IMR-90 (cell line): ENCODE data around the gene VPS18.

Experiments used
- BHLHE40 ChIP-seq: fragments of 150-350 bp; IDR thresholded peaks from 2 replicates; pipeline ENCODE4 v1.6.1; 2016; ENCODE audit warnings: mild to moderate bottlenecking, low read depth, low read length
- CEBPB ChIP-seq: IDR thresholded peaks from 2 replicates; pipeline ENCODE4 v1.6.1; 2012; ENCODE audit warnings: low read depth, low read length, improper control_type of control experiment
- ELK1 ChIP-seq: fragments of 150-350 bp; IDR thresholded peaks from 2 replicates; pipeline ENCODE4 v1.6.1; 2016; ENCODE audit warnings: low read depth, mild to moderate bottlenecking, low read length, moderate library complexity, borderline replicate concordance
- MAZ ChIP-seq: IDR thresholded peaks from 2 replicates; pipeline ENCODE4 v1.6.1; 2012; ENCODE audit warnings: low read depth, mild to moderate bottlenecking, low read length, improper control_type of control experiment, moderate library complexity, borderline replicate concordance
- MXI1 ChIP-seq: IDR thresholded peaks from 2 replicates; pipeline ENCODE4 v1.6.1; 2012; ENCODE audit warnings: low read depth, mild to moderate bottlenecking, low read length, moderate library complexity, borderline replicate concordance
- POLR2A ChIP-seq: IDR thresholded peaks from 2 replicates; pipeline ENCODE4 v1.6.1; 2012; ENCODE audit warnings: mild to moderate bottlenecking, low read depth, low read length
- RAD21 ChIP-seq: IDR thresholded peaks from 2 replicates; pipeline ENCODE4 v1.6.1; 2012; ENCODE audit warnings: low read length, improper control_type of control experiment
- RCOR1 ChIP-seq: IDR thresholded peaks from 2 replicates; pipeline ENCODE4 v1.6.1; 2012; ENCODE audit warnings: mild to moderate bottlenecking, low read length, improper control_type of control experiment; ENCODE audit not compliant: insufficient replicate concordance
- USF2 ChIP-seq: fragments of 150-350 bp; IDR thresholded peaks from 2 replicates; pipeline ENCODE4 v1.6.1; 2017; ENCODE audit warnings: mild to moderate bottlenecking, antibody characterized with exemption, low read length, low read depth
- TF ChIP-seq, protein P1 (sequence below): conservative IDR thresholded peaks from 2 replicates; pipeline ENCODE4 v1.5.1; 2012; ENCODE audit warnings: mild to moderate bottlenecking, low read depth, low read length, improper control_type of control experiment

GRCh38 chr15:40904552-40905201, 10.4 kb downstream of the VPS18 start:
- TF ChIP-seq, protein P1, sequence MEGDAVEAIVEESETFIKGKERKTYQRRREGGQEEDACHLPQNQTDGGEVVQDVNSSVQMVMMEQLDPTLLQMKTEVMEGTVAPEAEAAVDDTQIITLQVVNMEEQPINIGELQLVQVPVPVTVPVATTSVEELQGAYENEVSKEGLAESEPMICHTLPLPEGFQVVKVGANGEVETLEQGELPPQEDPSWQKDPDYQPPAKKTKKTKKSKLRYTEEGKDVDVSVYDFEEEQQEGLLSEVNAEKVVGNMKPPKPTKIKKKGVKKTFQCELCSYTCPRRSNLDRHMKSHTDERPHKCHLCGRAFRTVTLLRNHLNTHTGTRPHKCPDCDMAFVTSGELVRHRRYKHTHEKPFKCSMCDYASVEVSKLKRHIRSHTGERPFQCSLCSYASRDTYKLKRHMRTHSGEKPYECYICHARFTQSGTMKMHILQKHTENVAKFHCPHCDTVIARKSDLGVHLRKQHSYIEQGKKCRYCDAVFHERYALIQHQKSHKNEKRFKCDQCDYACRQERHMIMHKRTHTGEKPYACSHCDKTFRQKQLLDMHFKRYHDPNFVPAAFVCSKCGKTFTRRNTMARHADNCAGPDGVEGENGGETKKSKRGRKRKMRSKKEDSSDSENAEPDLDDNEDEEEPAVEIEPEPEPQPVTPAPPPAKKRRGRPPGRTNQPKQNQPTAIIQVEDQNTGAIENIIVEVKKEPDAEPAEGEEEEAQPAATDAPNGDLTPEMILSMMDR = no peak
- TF ChIP-seq POLR2A (no peak), CEBPB (no peak), USF2 (no peak), RCOR1 (no peak), RAD21 (no peak), ELK1 (no peak), MAZ (no peak), BHLHE40 (no peak), MXI1 (no peak)
